Measurements from ENCODE around the gene KLK12. TPM values are rescaled to one million over a fixed set of nuclear protein-coding genes. Genes with fewer than 3 reads are reported as not detected.

KLK12 gene
- polyA plus RNA-seq, 1 donor from 2014 or later, result not detected

DNA sequence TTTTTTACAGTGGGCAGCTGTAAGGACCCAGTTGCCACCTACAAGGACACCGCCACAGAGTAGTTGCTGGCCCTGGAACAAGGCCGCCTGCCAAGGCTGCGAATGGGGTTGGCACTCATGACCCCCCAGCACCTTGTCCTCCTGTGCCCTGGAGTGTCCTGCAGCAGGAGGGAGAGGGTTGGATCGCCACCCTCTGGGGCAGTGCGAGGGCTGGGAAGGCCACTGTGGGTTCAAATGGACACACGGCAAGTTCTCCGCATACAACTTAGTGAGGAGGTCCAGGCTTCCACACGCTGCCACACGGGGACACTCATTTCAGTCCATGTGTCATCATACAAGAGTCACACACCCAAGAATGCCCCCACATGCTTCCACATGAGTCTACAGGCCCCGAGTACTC, 34.4 kb downstream of the KLK12 start:
- no peak overlapping the region for H3K9ac ChIP-seq (ENCODE audit: low read length)
- no peaks in the 10 kb centered on the region for H4K20me1 ChIP-seq (ENCODE audit: insufficient read depth)
- no peaks in the 10 kb centered on the region for H3K27me3 ChIP-seq (ENCODE audit: insufficient read depth, low read depth, low read length)
- H3K36me3 ChIP-seq (ENCODE audit: insufficient read depth, low read length), result no peaks in the 10 kb centered on the region
- H3K4me2 ChIP-seq (ENCODE audit: low read length), result no peak overlapping the region
- no peak overlapping the region for H3K4me3 ChIP-seq (ENCODE audit: low read length)
- no peak overlapping the region for H3K27ac ChIP-seq (ENCODE audit: low read length)
- H3K9me3 ChIP-seq (ENCODE audit: low read length), result no peaks in the 10 kb centered on the region
- no peak overlapping the region for H2AFZ ChIP-seq (ENCODE audit: low read depth, low read length)
- no peak for TF ChIP-seq POLR2AphosphoS5 (IDR thresholded peaks at IDR 0.05)
- TF ChIP-seq TAF1 (IDR thresholded peaks at IDR 0.05; ENCODE audit: low read depth), result no peak
- TF ChIP-seq, protein P1, sequence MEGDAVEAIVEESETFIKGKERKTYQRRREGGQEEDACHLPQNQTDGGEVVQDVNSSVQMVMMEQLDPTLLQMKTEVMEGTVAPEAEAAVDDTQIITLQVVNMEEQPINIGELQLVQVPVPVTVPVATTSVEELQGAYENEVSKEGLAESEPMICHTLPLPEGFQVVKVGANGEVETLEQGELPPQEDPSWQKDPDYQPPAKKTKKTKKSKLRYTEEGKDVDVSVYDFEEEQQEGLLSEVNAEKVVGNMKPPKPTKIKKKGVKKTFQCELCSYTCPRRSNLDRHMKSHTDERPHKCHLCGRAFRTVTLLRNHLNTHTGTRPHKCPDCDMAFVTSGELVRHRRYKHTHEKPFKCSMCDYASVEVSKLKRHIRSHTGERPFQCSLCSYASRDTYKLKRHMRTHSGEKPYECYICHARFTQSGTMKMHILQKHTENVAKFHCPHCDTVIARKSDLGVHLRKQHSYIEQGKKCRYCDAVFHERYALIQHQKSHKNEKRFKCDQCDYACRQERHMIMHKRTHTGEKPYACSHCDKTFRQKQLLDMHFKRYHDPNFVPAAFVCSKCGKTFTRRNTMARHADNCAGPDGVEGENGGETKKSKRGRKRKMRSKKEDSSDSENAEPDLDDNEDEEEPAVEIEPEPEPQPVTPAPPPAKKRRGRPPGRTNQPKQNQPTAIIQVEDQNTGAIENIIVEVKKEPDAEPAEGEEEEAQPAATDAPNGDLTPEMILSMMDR (IDR thresholded peaks at IDR 0.05; ENCODE audit: poor library complexity, severe bottlenecking), result no peak
- TF ChIP-seq EZH2 (IDR thresholded peaks at IDR 0.05; ENCODE audit: borderline replicate concordance, insufficient read depth, low read length, poor library complexity, severe bottlenecking), result no peak
- TF ChIP-seq, protein P2, sequence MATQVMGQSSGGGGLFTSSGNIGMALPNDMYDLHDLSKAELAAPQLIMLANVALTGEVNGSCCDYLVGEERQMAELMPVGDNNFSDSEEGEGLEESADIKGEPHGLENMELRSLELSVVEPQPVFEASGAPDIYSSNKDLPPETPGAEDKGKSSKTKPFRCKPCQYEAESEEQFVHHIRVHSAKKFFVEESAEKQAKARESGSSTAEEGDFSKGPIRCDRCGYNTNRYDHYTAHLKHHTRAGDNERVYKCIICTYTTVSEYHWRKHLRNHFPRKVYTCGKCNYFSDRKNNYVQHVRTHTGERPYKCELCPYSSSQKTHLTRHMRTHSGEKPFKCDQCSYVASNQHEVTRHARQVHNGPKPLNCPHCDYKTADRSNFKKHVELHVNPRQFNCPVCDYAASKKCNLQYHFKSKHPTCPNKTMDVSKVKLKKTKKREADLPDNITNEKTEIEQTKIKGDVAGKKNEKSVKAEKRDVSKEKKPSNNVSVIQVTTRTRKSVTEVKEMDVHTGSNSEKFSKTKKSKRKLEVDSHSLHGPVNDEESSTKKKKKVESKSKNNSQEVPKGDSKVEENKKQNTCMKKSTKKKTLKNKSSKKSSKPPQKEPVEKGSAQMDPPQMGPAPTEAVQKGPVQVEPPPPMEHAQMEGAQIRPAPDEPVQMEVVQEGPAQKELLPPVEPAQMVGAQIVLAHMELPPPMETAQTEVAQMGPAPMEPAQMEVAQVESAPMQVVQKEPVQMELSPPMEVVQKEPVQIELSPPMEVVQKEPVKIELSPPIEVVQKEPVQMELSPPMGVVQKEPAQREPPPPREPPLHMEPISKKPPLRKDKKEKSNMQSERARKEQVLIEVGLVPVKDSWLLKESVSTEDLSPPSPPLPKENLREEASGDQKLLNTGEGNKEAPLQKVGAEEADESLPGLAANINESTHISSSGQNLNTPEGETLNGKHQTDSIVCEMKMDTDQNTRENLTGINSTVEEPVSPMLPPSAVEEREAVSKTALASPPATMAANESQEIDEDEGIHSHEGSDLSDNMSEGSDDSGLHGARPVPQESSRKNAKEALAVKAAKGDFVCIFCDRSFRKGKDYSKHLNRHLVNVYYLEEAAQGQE (IDR thresholded peaks at IDR 0.05; ENCODE audit: borderline replicate concordance), result no peak
- TF ChIP-seq RAD21 (conservative IDR thresholded peaks at IDR 0.05), result no peak
- TF ChIP-seq SMC3 (conservative IDR thresholded peaks at IDR 0.05; ENCODE audit: poor library complexity), result no peak
- no peak for TF ChIP-seq MXI1 (conservative IDR thresholded peaks at IDR 0.05; ENCODE audit: poor library complexity, severe bottlenecking)
- no peak for TF ChIP-seq EP300 (conservative IDR thresholded peaks at IDR 0.05; ENCODE audit: poor library complexity, severe bottlenecking)
- H3F3A ChIP-seq (ENCODE audit: insufficient read depth, low read length, poor library complexity, severe bottlenecking), result no peaks in the 10 kb centered on the region
- no peaks in the 10 kb centered on the region for H3K79me2 ChIP-seq (replicated peaks; ENCODE audit: insufficient read depth, low read length)
- no peaks in the 10 kb centered on the region for H3K9me2 ChIP-seq (ENCODE audit: insufficient read depth, low read length)

DNA sequence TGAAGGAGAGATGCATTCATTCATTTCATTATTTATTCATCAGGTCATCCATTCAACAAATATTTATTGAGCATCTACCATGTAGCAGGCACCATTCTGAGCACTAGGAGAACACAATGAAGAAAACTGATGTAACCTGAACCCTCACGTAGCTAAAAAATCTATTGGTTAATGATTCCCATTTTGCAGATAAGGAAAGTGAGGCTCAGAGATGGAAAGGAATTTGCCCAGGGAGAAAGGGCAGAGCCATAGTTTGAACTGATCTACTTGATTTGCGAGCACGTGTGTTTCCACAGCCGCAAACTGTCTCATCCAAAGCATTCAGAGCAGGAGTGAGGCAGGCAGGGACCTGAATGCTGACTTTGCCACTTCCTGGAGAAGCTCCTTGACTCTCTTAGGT, 36.1 kb downstream of the KLK12 start:
- H3K9ac ChIP-seq (ENCODE audit: low read length), result no peak overlapping the region
- H3K79me2 ChIP-seq (replicated peaks; ENCODE audit: insufficient read depth, low read length), result no peaks in the 10 kb centered on the region
- H4K20me1 ChIP-seq (ENCODE audit: insufficient read depth), result no peaks in the 10 kb centered on the region
- TF ChIP-seq, protein P1 (IDR thresholded peaks at IDR 0.05; ENCODE audit: poor library complexity, severe bottlenecking), result no peak
- TF ChIP-seq EZH2 (IDR thresholded peaks at IDR 0.05; ENCODE audit: borderline replicate concordance, insufficient read depth, low read length, poor library complexity, severe bottlenecking) (no peak), TAF1 (IDR thresholded peaks at IDR 0.05; ENCODE audit: low read depth) (no peak), RAD21 (conservative IDR thresholded peaks at IDR 0.05) (no peak), MXI1 (conservative IDR thresholded peaks at IDR 0.05; ENCODE audit: poor library complexity, severe bottlenecking) (no peak), SMC3 (conservative IDR thresholded peaks at IDR 0.05; ENCODE audit: poor library complexity) (no peak), POLR2AphosphoS5 (IDR thresholded peaks at IDR 0.05) (no peak), EP300 (conservative IDR thresholded peaks at IDR 0.05; ENCODE audit: poor library complexity, severe bottlenecking) (no peak)
- TF ChIP-seq, protein P2 (IDR thresholded peaks at IDR 0.05; ENCODE audit: borderline replicate concordance), result no peak
- no peak overlapping the region for H3K27ac ChIP-seq (ENCODE audit: low read length)
- no peaks in the 10 kb centered on the region for H3K36me3 ChIP-seq (ENCODE audit: insufficient read depth, low read length)
- no peaks in the 10 kb centered on the region for H3K27me3 ChIP-seq (ENCODE audit: insufficient read depth, low read depth, low read length)
- H3K4me3 ChIP-seq (ENCODE audit: low read length), result no peak overlapping the region
- no peaks in the 10 kb centered on the region for H3K9me3 ChIP-seq (ENCODE audit: low read length)
- no peak overlapping the region for H2AFZ ChIP-seq (ENCODE audit: low read depth, low read length)
- no peaks in the 10 kb centered on the region for H3K9me2 ChIP-seq (ENCODE audit: insufficient read depth, low read length)
- no peak overlapping the region for H3K4me2 ChIP-seq (ENCODE audit: low read length)
- H3F3A ChIP-seq (ENCODE audit: insufficient read depth, low read length, poor library complexity, severe bottlenecking), result no peaks in the 10 kb centered on the region

Measured in neural cell (in vitro differentiated cells).